ENCODE results near the gene CUX1. TPM values are rescaled to one million over a fixed set of nuclear protein-coding genes. Genes with fewer than 3 reads are reported as not detected.

CUX1 gene
- total RNA-seq, 1 experiment from 2014 or later, result 54.8 TPM

- intact Hi-C loops (cut with micrococcal nuclease; ENCODE audit: unreplicated experiment), result no loop called here
- Mint-ChIP-seq H3K36me3 (ENCODE audit: insufficient read depth, unreplicated experiment) (peaks cover 28% of the 10 kb centered on the region), H3K27ac (ENCODE audit: unreplicated experiment) (no peak overlapping the region), H3K9me3 (ENCODE audit: low read depth, unreplicated experiment) (no peaks in the 10 kb centered on the region), H3K4me1 (ENCODE audit: low read depth, unreplicated experiment) (no peaks in the 10 kb centered on the region), H3K4me3 (ENCODE audit: low read depth, unreplicated experiment) (no peak overlapping the region), H3K27me3 (ENCODE audit: unreplicated experiment) (no peaks in the 10 kb centered on the region)
- BruUV-seq (replicated peaks), result TSS peak; percentile 84
- no peak for DNase-seq
- no peak for TF ChIP-seq CTCF (IDR thresholded peaks at IDR 0.05; ENCODE audit: unreplicated experiment)
- CTCF ChIA-PET, result no interaction called here
Observed at GRCh38 chr7:102283477-102284189, 466.2 kb downstream of the CUX1 start.

GRCh38 chr7:102284399-102284798, 467.0 kb downstream of the CUX1 start:
- Mint-ChIP-seq H3K4me3 (ENCODE audit: low read depth, unreplicated experiment) (no peak overlapping the region), H3K36me3 (ENCODE audit: insufficient read depth, unreplicated experiment) (peaks cover 28% of the 10 kb centered on the region), H3K4me1 (ENCODE audit: low read depth, unreplicated experiment) (no peaks in the 10 kb centered on the region), H3K9me3 (ENCODE audit: low read depth, unreplicated experiment) (no peaks in the 10 kb centered on the region), H3K27me3 (ENCODE audit: unreplicated experiment) (no peaks in the 10 kb centered on the region), H3K27ac (ENCODE audit: unreplicated experiment) (no peak overlapping the region)
- intact Hi-C loops (cut with micrococcal nuclease; ENCODE audit: unreplicated experiment), result no loop called here
- DNase-seq, result no peak
- no peak for TF ChIP-seq CTCF (IDR thresholded peaks at IDR 0.05; ENCODE audit: unreplicated experiment)
- no TSS peak for BruUV-seq (replicated peaks)
- CTCF ChIA-PET, result no interaction called here

GRCh38 chr7:102284891-102285539, 467.6 kb downstream of the CUX1 start:
- no peak for TF ChIP-seq CTCF (IDR thresholded peaks at IDR 0.05; ENCODE audit: unreplicated experiment)
- CTCF ChIA-PET, result no interaction called here
- BruUV-seq (replicated peaks), result no TSS peak
- Mint-ChIP-seq H3K27me3 (ENCODE audit: unreplicated experiment) (no peaks in the 10 kb centered on the region), H3K4me3 (ENCODE audit: low read depth, unreplicated experiment) (no peak overlapping the region), H3K36me3 (ENCODE audit: insufficient read depth, unreplicated experiment) (peaks cover 23% of the 10 kb centered on the region), H3K4me1 (ENCODE audit: low read depth, unreplicated experiment) (no peaks in the 10 kb centered on the region), H3K9me3 (ENCODE audit: low read depth, unreplicated experiment) (no peaks in the 10 kb centered on the region), H3K27ac (ENCODE audit: unreplicated experiment) (no peak overlapping the region)
- intact Hi-C loops (cut with micrococcal nuclease; ENCODE audit: unreplicated experiment), result no loop called here
- no peak for DNase-seq

- Mint-ChIP-seq H3K4me1 (ENCODE audit: low read depth, unreplicated experiment) (no peaks in the 10 kb centered on the region), H3K36me3 (ENCODE audit: insufficient read depth, unreplicated experiment) (peaks cover 22% of the 10 kb centered on the region), H3K27ac (ENCODE audit: unreplicated experiment) (no peak overlapping the region), H3K27me3 (ENCODE audit: unreplicated experiment) (no peaks in the 10 kb centered on the region), H3K9me3 (ENCODE audit: low read depth, unreplicated experiment) (no peaks in the 10 kb centered on the region), H3K4me3 (ENCODE audit: low read depth, unreplicated experiment) (peak overlapping the region; percentile 63)
- no peak for DNase-seq
- no TSS peak for BruUV-seq (replicated peaks)
- no peak for TF ChIP-seq CTCF (IDR thresholded peaks at IDR 0.05; ENCODE audit: unreplicated experiment)
- CTCF ChIA-PET, result no interaction called here
- intact Hi-C loops (cut with micrococcal nuclease; ENCODE audit: unreplicated experiment), result no loop called here
Observed at GRCh38 chr7:102285540-102286236, 468.3 kb downstream of the CUX1 start.
